ENCODE data around the gene OCA2.

The OCA2 gene

GRCh38 chr15:28079313-28079969 lies 19.7 kb downstream of the OCA2 start:
- no peak for DNase-seq (ENCODE audit: low read depth in 3 of 3)

- no peak for DNase-seq (ENCODE audit: low read depth in 3 of 3)
Measured at GRCh38 chr15:28078191-28078719, 20.9 kb downstream of the OCA2 start.

- DNase-seq (ENCODE audit: low read depth in 3 of 3) = no peak
Measured at GRCh38 chr15:28075573-28075972, 23.5 kb downstream of the OCA2 start.

- no peak for DNase-seq (ENCODE audit: low read depth in 3 of 3)
Measured at GRCh38 chr15:28068930-28069329, 30.2 kb downstream of the OCA2 start.

- no peak for DNase-seq (ENCODE audit: low read depth in 3 of 3)
Measured at GRCh38 chr15:28066231-28066630, 32.9 kb downstream of the OCA2 start.

GRCh38 chr15:28060005-28060404 lies 39.1 kb downstream of the OCA2 start:
- DNase-seq (ENCODE audit: low read depth in 3 of 3) = no peak

- DNase-seq (ENCODE audit: low read depth in 3 of 3) = no peak
Measured at GRCh38 chr15:28058082-28058481, 41.0 kb downstream of the OCA2 start.

GRCh38 chr15:28051955-28052633 lies 47.0 kb downstream of the OCA2 start:
- no peak for DNase-seq (ENCODE audit: low read depth in 3 of 3)

GRCh38 chr15:28049581-28049980 lies 49.5 kb downstream of the OCA2 start:
- DNase-seq (ENCODE audit: low read depth in 3 of 3) = no peak

- no peak for DNase-seq (ENCODE audit: low read depth in 3 of 3)
Measured at GRCh38 chr15:28047277-28047676, 51.8 kb downstream of the OCA2 start.

- no peak for DNase-seq (ENCODE audit: low read depth in 3 of 3)
Measured at GRCh38 chr15:28044121-28044672, 54.9 kb downstream of the OCA2 start.

- no peak for DNase-seq (ENCODE audit: low read depth in 3 of 3)
Measured at GRCh38 chr15:28043691-28044091, 55.4 kb downstream of the OCA2 start.

GRCh38 chr15:28037969-28038590 lies 61.0 kb downstream of the OCA2 start:
- no peak for DNase-seq (ENCODE audit: low read depth in 3 of 3)

GRCh38 chr15:28033443-28033842 lies 65.7 kb downstream of the OCA2 start:
- DNase-seq (ENCODE audit: low read depth in 3 of 3) = no peak

- no peak for DNase-seq (ENCODE audit: low read depth in 3 of 3)
Measured at GRCh38 chr15:28030801-28031200, 68.3 kb downstream of the OCA2 start.

GRCh38 chr15:28027714-28028076 lies 71.4 kb downstream of the OCA2 start:
- no peak for DNase-seq (ENCODE audit: low read depth in 3 of 3)

GRCh38 chr15:28026764-28027713 lies 72.1 kb downstream of the OCA2 start:
- no peak for DNase-seq (ENCODE audit: low read depth in 3 of 3)

- no peak for DNase-seq (ENCODE audit: low read depth in 3 of 3)
Measured at GRCh38 chr15:28026221-28026620, 72.9 kb downstream of the OCA2 start.

- DNase-seq (ENCODE audit: low read depth in 3 of 3) = no peak
Measured at GRCh38 chr15:28025413-28025812, 73.7 kb downstream of the OCA2 start.

GRCh38 chr15:28024889-28025250 lies 74.2 kb downstream of the OCA2 start:
- DNase-seq (ENCODE audit: low read depth in 3 of 3) = no peak

Measured in stimulated activated CD4-positive, alpha-beta T cell treated with anti-CD3 and anti-CD28 coated beads, TNF-alpha, amount 100 ng/mL, for 24 hours (primary cell).